Small intestine (tissue), 7 donors: Measurements from ENCODE around the gene ABCC4. TPM values are rescaled to one million over a fixed set of nuclear protein-coding genes. Genes with fewer than 3 reads are reported as not detected.

Source experiments
- DNase-seq, 2 donors: peaks; one replicate each; pipeline versions ENCODE4 v3.0.0 to v3.0.0-alpha.2; 2013
- FAIRE-seq: peaks from 2 replicates; lab custom pipeline; 2012; peaks lifted over from hg19 to GRCh38; lab: Jason Lieb, UNC
- H3K27ac ChIP-seq, 3 donors: one replicate each; pipeline ENCODE4 v1.5.1; 2013; ENCODE audit warnings: low read length in 2 of 3, mild to moderate bottlenecking in 2 of 3, control low read depth in 1 of 3, inconsistent platforms in 1 of 3, low read depth in 1 of 3, moderate library complexity in 1 of 3
- H3K27me3 ChIP-seq, 3 donors: one replicate each; pipeline ENCODE4 v1.6.1; 2013; ENCODE audit warnings: low read length in 3 of 3, inconsistent platforms in 1 of 3; ENCODE audit not compliant: control insufficient read depth in 3 of 3, insufficient read depth in 3 of 3
- H3K36me3 ChIP-seq, 3 donors: one replicate each; pipeline ENCODE4 v1.6.1; 2013; ENCODE audit warnings: low read length in 3 of 3, inconsistent platforms in 1 of 3, low read depth in 1 of 3, mild to moderate bottlenecking in 1 of 3, moderate library complexity in 1 of 3; ENCODE audit not compliant: control insufficient read depth in 3 of 3, insufficient read depth in 2 of 3
- H3K4me1 ChIP-seq, 3 donors: one replicate each; pipeline ENCODE4 v1.6.1; 2013; ENCODE audit warnings: low read length in 2 of 3, inconsistent platforms in 1 of 3, low read depth in 1 of 3, mild to moderate bottlenecking in 1 of 3, moderate library complexity in 1 of 3; ENCODE audit not compliant: control insufficient read depth in 3 of 3, insufficient read depth in 2 of 3
- H3K4me3 ChIP-seq, 3 donors: one replicate each; pipeline ENCODE4 v1.5.1; 2013; ENCODE audit warnings: low read length in 3 of 3, control low read depth in 1 of 3, inconsistent platforms in 1 of 3, low read depth in 1 of 3, mild to moderate bottlenecking in 1 of 3, moderate library complexity in 1 of 3
- H3K9me3 ChIP-seq, 2 donors: one replicate each; pipeline ENCODE4 v1.6.1; 2013; ENCODE audit warnings: low read depth in 1 of 2, low read length in 1 of 2; ENCODE audit not compliant: control insufficient read depth in 2 of 2, insufficient read depth in 1 of 2
- WGBS, 3 donors: extraction: QIAGEN DNeasy Blood & Tissue Kit; methylation state at CpG; one replicate each; pipeline ENCODE4 v1.1.7; 2013; 5-methylcytosine and 5-hydroxymethylcytosine counted together
- polyA plus RNA-seq, 4 donors: library from polyadenylated mRNA; stranded (reverse) in 3 of 4; unstranded in 1 of 4; fragments of 200-250 nt in 3 of 4; fragments of 120-200 nt in 1 of 4; gene quantifications; one replicate each; pipeline versions ENCODE4 v1.2.1 to v1.2.3, GENCODE V29; 2013
- donor health status: healthy with polysubstance abuse.
- donor health status: control.
- donor health status: control.
- donor health status: Bipolar disorder and iron deficiency.
- donor health status: healthy.

ABCC4 gene
- polyA plus RNA-seq, 4 donors, result 0.67 to 14.7 (median 4.7) TPM

GRCh38 chr13:95237310-95237870 is 63.9 kb downstream of the ABCC4 start:
- no peak for DNase-seq
- H3K36me3 ChIP-seq, result peaks cover 0 to 2% (median 0%) of the 10 kb centered on the region in 3 donors
- WGBS, 3 donors, result 91 to 95% (median 92%) methylated on average over 7 of the region's 7 CpGs
- no peaks in the 10 kb centered on the region for H3K27me3 ChIP-seq
- H3K4me1 ChIP-seq, result no peaks in the 10 kb centered on the region
- H3K27ac ChIP-seq, result no peak overlapping the region
- no peak for FAIRE-seq
- no peak overlapping the region for H3K4me3 ChIP-seq
- H3K9me3 ChIP-seq, result peaks cover 0 to 2% of the 10 kb centered on the region in 2 donors

- WGBS, 3 donors, result 46 to 90% (median 53%) methylated on average over 9 of the region's 9 CpGs
- H3K4me3 ChIP-seq, result no peak overlapping the region
- FAIRE-seq (no peak), DNase-seq (peak in 1 of 2 donors; percentile 25)
- no peak overlapping the region for H3K27ac ChIP-seq
- no peaks in the 10 kb centered on the region for H3K27me3 ChIP-seq
- peaks cover 0 to 2% (median 0%) of the 10 kb centered on the region in 3 donors for H3K36me3 ChIP-seq
- no peaks in the 10 kb centered on the region for H3K4me1 ChIP-seq
- H3K9me3 ChIP-seq, result peaks cover 0 to 2% of the 10 kb centered on the region in 2 donors
These were observed 64.5 kb downstream of the ABCC4 start for GRCh38 chr13:95236774-95237173.

- FAIRE-seq (no peak), DNase-seq (no peak)
- H3K4me1 ChIP-seq, result no peaks in the 10 kb centered on the region
- no peaks in the 10 kb centered on the region for H3K27me3 ChIP-seq
- WGBS, 3 donors, result 69 to 86% (median 77%) methylated on average over 7 of the region's 7 CpGs
- peaks cover 0 to 2% (median 0%) of the 10 kb centered on the region in 3 donors for H3K36me3 ChIP-seq
- peak overlapping the region in 1 of 3 donors; percentile 28 for H3K27ac ChIP-seq
- H3K9me3 ChIP-seq, result peaks cover 0 to 2% of the 10 kb centered on the region in 2 donors
- H3K4me3 ChIP-seq, result no peak overlapping the region
These were observed 65.3 kb downstream of the ABCC4 start for GRCh38 chr13:95235974-95236373.

- 15 to 54% (median 28%) methylated on average over 3 of the region's 3 CpGs for WGBS, 3 donors
These were observed 66.0 kb downstream of the ABCC4 start for GRCh38 chr13:95235199-95235756.

GRCh38 chr13:95234242-95234641 is 67.0 kb downstream of the ABCC4 start:
- 89 to 91% (median 89%) methylated on average over 2 of the region's 2 CpGs for WGBS, 3 donors
- H3K27ac ChIP-seq, result no peak overlapping the region

More at GRCh38 chr13:95235199-95235756, 66.0 kb downstream of the ABCC4 start:
- DNase-seq, result no peak
- peaks cover 0 to 2% of the 10 kb centered on the region in 2 donors for H3K9me3 ChIP-seq
- H3K27ac ChIP-seq, result peak overlapping the region in 1 of 3 donors; percentile 28
- no peaks in the 10 kb centered on the region for H3K27me3 ChIP-seq
- no peak for FAIRE-seq
- H3K36me3 ChIP-seq, result peaks cover 0 to 2% (median 0%) of the 10 kb centered on the region in 3 donors
- H3K4me1 ChIP-seq, result no peaks in the 10 kb centered on the region
- no peak overlapping the region for H3K4me3 ChIP-seq

GRCh38 chr13:95233026-95233635 is 68.1 kb downstream of the ABCC4 start:
- Histone ChIP-seq H3K4me3 (no peak overlapping the region), H3K4me1 (no peaks in the 10 kb centered on the region), H3K27ac (no peak overlapping the region), H3K9me3 (no peaks in the 10 kb centered on the region), H3K36me3 (peaks cover 0 to 2% (median 0%) of the 10 kb centered on the region in 3 donors), H3K27me3 (no peaks in the 10 kb centered on the region)
- DNase-seq (no peak), FAIRE-seq (no peak)
- 84 to 86% (median 86%) methylated on average over 4 of the region's 4 CpGs for WGBS, 3 donors

More at GRCh38 chr13:95234242-95234641, 67.0 kb downstream of the ABCC4 start:
- H3K4me3 ChIP-seq, result no peak overlapping the region
- peaks cover 0 to 2% (median 0%) of the 10 kb centered on the region in 3 donors for H3K36me3 ChIP-seq
- DNase-seq (no peak), FAIRE-seq (no peak)
- H3K4me1 ChIP-seq, result no peaks in the 10 kb centered on the region
- H3K9me3 ChIP-seq, result peaks cover 0 to 2% of the 10 kb centered on the region in 2 donors
- H3K27me3 ChIP-seq, result no peaks in the 10 kb centered on the region

GRCh38 chr13:95231393-95231792 is 69.9 kb downstream of the ABCC4 start:
- H3K4me3 ChIP-seq, result no peak overlapping the region
- 87 to 92% (median 91%) methylated on average over 9 of the region's 9 CpGs for WGBS, 3 donors
- no peak for DNase-seq
- FAIRE-seq, result no peak
- peaks cover 0 to 4% (median 2%) of the 10 kb centered on the region in 3 donors for H3K4me1 ChIP-seq
- no peaks in the 10 kb centered on the region for H3K36me3 ChIP-seq
- no peaks in the 10 kb centered on the region for H3K27me3 ChIP-seq
- H3K9me3 ChIP-seq, result no peaks in the 10 kb centered on the region
- no peak overlapping the region for H3K27ac ChIP-seq

GRCh38 chr13:95229855-95230254 is 71.4 kb downstream of the ABCC4 start:
- 70 to 93% (median 91%) methylated on average over 3 of the region's 3 CpGs for WGBS, 3 donors
- no peak overlapping the region for H3K4me3 ChIP-seq
- H3K9me3 ChIP-seq, result no peaks in the 10 kb centered on the region
- H3K27me3 ChIP-seq, result no peaks in the 10 kb centered on the region
- H3K27ac ChIP-seq, result no peak overlapping the region
- FAIRE-seq (no peak), DNase-seq (no peak)
- H3K36me3 ChIP-seq, result no peaks in the 10 kb centered on the region
- peaks cover 0 to 4% (median 2%) of the 10 kb centered on the region in 3 donors for H3K4me1 ChIP-seq
